GM19467 (cell line): ENCODE measurements around the gene HECTD1.
"Not testable (repeated sequence)": the region's sequence is repeated elsewhere in the genome, so short reads cannot be mapped to it uniquely, and the experiment has no call there.

Source experiments
- ATAC-seq: cut with Tn5 transposase; IDR thresholded peaks from one replicate; pipeline ENCODE4 v1.9.1; 2021; ENCODE audit warnings: mild to moderate bottlenecking, moderate library complexity; ENCODE audit not compliant: unreplicated experiment

The HECTD1 gene

DNA sequence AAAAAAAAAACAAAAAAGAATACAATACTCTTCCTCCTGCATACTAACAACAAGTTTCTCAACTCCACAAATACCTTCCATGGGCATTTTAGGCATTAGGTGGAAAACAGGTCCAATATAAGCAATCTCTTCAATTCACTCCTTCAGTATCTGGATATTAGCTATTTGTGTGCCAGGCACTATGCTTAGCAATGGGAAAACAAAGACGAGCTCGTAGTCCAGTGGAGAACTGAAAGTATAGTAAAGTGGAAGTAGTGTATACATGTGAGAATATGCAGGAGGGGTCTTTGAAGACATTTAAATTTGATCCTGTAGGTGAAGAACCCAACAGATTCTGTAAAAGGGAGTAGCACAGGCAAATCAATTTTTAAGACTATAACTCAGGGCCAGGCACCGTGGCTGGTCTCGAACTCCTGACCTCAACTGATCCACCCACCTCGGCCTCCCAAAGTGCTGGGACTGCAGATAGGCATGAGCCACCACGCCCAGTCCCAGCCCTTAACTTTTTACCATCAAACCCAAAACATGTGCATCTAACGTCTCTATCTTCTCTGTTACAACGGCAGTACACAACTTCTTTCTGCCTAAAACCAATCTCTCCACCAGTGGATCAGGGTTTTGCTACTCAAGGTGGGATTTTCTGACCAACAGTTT lies 10.6 kb downstream of the HECTD1 start:
- no peak for ATAC-seq

DNA sequence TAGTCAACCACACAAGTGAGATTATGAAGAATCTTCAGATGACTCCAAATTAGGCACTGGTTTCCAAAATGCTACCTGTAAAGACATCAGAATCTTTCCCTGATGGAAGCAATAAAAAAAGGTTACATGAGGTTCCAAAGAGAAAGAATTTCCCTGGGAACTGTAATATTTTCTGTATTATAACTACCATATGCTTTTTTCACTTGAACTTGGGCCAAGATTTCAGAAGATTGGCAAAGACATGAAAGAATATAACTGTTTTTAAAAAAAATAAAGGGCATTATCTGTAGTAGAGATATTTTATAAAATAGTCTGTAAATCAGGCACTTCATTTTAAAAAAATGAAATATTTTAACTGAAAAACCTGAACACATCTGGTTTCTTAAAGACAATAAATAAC lies 12.9 kb downstream of the HECTD1 start:
- ATAC-seq: no peak

DNA sequence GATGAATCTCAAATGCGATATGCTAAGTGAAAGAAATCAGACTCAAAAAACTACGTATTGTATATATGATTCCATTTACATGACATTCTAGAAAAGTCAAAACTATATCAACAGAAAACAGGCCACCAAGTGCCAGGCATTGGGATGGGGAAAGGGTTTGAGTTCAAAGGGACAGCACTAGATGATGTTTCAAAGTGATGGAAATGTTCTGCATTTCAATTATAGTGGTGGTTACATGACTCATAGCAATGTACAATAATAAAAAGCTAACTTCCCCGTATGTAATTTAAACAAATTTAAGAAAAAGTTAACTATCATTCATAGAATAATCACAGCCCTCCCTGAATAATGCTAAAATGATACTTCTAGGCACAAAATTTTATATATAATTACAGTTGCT lies 13.5 kb downstream of the HECTD1 start:
- no peak for ATAC-seq

DNA sequence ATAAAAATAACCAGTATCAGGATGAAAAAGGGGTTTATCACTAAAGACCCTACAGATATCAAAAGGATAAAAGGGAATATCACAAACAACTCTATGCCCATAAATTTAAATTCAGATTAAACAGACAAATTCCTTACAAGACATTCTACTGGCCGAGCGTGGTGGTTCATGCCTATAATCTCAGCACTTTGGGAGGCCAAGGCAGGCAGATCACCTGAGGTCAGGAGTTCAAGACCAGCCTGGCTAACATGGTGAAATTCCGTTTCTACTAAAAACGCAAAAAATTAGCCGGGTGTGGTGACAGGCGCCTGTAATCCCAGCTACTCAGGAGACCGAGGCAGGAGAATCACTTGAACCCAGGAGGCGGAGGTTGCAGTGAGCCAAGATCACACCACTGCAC lies 15.0 kb downstream of the HECTD1 start:
- ATAC-seq: not testable (repeated sequence)

DNA sequence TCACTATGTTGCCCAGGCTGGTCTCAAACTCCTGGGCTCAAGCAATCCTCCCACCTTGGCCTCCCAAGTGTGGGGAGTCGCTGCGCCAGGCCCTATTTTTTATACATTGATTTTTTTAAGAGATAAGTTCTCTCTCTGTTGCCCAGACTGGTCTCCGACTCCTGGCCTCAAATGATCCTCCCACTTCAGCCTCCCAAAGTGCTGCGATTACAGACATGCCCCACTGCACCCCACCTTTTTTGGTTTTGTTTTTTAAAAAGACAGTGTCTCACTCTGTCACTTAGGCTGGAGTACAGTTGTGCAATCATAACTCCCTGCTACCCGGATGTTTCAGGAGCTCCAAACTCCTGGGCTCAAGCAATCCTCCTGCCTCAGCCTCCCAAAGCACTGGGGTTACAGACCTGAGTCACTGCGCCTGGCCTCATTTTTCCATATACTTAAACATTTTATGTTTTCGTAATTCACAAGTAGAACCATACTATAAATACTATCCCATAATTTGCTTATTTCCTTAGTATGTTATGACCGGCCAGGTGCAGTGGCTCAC lies 16.8 kb downstream of the HECTD1 start:
- ATAC-seq: no peak

DNA sequence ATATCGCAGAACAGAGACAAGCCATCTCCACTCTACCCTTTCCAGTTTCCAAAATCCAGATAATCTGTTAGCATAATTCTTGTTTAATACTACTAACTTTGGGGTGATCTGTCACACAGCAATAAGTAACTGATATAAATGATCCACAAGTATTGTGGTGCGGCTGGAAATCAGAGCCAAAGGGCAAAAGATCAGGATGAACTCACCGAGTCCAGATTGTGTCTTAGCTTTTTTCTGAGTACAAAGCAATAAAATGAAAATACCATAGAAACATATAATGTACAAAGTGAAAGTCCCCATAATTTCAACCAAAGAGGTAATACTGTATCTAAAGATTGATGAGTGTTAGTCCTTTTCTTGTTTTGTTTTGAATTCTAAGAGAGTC lies 17.4 kb downstream of the HECTD1 start:
- ATAC-seq: no peak

DNA sequence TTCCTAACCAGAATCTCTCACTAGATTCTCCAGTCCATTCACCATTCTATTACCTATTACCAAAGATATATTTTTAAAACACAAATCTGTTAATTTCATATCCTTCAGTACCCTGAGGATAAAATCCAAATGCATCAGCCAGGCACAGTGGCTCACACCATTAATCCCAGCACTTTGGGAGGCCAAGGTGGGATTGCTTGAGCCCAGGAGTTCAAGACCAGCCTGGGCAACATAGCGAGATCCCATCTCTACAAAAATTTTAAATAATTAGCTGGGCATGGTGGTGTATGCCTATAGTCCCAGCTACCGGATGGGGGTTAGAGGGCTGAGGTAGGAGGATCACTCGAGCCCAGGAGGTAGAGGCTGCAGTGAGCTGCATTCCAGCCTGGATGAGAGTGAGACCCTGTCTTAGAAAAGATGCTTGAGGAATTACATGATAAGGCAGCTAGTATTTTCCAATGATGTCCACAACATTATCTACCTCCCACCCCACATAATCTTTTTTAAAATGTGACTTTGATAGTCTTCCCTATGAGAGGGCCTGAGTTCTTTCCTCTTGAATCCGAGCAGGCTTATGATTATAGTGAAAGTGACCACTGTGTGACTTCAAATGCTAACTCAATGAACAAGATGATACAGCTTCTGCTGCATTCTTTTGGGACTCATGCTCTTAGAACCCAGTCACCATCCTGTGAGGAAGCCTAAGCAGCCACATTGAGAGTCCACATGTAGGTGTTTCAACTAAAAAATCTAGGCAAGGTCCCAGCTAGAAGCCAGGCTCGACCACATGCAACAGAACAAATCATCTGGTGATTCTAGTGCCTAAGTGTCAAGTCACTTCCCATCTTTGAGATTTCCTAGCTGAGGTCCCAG lies 18.0 kb downstream of the HECTD1 start:
- no peak for ATAC-seq

DNA sequence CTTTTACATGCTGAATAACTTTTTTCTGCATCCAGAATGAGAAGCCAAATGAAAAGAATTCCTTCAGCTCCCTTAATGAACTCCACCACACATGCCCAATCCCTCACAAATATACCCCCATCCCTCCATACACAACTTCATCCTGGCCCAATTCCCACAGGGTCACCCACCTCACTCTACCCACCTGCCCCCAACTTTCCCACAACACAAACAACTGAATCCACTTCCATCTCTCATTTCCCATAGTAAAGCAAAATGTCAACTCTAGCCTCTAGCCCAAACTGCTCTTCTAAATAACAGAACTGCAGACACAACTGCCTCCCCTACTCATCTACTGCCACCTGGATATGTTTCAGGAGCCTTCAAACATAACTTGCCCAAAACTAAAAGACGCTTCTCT lies 18.8 kb downstream of the HECTD1 start:
- no peak for ATAC-seq

DNA sequence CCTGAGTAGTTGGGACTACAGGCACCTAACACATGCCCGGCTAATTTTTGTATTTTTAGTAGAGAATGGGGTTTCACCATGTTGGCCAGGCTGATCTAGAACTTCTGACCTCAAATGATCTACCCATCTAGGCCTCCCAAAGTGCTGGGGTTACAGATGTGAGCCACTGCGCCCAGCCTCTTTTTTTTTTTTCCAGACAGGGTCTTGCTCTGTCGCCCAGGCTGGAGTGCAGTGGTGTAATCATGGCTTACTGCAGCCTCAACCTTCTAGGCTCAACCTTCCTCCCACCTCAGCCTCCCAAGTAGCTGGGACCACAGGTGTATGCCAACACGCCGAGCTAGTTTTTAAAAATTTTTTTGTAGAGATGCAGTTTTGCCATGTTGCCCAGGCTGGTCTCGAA lies 25.6 kb downstream of the HECTD1 start:
- not testable (repeated sequence) for ATAC-seq

DNA sequence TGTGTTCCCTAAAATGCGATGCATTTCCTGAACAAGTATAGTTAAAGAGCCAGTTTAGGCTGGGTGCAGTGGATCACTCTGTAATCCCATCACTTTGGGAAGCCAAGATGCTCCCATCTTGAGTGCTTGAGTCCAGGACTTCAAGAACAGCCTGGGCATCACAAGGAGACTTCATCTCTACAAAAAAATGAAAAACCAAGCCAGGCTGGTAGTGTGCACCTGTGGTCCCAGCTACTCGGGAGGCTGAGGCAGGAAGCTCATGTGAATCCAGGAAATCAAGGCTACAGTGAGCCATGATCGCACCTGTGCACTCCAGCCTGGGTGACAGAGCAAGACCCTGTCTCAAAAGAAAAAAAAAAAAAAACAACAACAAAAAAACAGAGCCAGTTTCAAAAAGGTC lies 26.3 kb downstream of the HECTD1 start:
- ATAC-seq: no peak

DNA sequence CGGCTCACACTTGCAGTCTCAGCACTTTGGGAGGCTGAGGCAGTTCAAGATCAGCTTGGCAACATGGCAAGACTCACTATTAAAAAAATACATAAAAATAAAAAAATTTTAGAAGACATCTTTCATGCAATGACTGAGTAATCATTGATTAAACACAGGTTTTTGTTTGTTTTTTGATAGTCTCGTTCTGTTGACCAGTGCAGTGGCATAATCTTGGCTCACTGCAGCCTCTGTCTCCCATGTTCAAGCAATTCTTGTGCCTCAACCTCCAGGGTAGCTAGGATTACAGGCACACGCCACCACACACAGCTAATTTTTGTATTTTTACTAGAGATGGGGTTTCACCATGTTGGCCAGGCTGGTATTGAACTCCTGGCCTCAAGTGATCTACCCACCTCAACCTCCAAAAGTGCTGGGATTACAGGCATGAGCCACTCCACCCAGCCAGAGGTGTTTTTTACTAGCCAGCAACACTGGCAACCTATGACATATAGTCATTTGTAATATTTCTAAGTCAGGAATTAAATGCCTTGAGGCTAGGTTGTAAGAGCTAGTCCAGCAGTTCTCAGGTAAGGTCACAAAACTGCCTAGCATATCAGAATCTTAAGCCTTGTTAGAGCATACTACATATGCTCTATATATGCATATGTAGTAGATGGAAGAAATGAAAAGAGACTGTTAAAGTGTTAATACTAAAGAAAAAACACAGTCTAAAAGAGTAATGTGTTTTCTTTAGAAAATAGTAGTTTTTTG lies 27.1 kb downstream of the HECTD1 start:
- no peak for ATAC-seq

DNA sequence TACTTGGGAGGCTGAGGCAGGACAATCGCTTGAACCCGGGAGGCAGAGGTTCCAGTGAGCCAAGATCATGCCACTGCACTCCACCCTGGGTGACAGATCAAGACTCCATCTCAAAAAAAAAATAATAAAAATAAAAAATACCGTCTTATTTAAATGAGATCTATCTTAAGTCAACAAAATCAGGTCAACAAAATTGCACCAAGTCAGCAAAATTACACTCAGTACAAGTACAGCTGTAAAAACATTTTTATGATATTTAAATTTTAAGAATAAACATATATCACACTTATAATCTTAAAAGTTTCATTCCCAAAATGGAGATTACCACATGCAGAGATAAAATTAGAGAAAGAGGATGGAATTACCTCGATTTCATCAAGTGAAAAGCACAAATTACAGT lies 33.2 kb downstream of the HECTD1 start:
- no peak for ATAC-seq

DNA sequence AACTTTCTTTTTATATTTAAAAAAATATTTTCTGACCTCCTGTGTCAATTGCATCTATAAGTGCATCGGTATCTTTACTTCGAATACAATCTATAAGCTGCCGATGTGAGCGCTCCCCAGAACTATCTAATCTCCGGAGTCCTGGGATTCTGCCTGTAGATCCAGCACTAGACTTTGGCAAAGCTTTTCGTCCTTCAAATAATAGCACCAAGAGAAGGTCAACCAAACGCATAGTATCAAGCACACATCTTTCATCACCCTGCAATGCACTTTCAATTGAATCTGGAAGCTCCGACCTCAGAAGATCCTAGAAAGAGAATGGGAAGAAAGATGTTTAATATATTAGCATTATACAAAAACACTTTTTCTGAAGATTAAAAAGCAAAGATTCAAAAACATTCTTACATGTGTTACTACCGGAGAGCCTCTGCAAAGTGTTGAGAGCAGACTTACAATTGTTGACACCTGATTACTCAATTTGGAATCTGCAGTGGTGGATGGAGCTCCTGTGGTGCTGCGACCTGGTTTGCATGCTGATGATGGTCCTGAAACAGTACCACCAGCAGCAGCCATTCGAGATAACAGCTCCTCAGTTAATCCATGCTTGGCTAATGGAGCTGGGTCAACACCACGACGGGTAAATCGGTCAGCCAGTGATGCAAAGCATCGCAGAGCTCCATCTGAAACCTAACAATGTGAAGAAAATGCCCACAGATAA lies 34.3 kb downstream of the HECTD1 start:
- ATAC-seq: no peak

DNA sequence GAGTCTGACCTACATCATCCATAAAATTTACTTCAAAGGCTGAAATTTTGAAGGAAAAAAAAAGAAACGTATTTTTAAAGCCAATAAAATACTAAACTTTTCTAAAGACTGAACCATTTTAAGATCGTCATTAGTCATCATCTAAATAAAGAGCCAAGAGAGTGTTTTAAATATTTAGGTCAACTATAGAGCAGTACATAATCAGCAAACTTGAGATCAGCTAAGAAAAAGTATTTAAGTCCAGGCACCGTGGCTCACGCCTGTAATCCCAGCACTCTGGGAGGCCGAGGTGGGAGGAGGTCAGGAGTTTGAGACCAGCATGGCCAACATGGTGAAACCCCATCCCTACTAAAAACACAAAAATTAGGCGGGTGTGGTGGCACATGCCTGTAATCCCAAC lies 35.5 kb downstream of the HECTD1 start:
- ATAC-seq: no peak

DNA sequence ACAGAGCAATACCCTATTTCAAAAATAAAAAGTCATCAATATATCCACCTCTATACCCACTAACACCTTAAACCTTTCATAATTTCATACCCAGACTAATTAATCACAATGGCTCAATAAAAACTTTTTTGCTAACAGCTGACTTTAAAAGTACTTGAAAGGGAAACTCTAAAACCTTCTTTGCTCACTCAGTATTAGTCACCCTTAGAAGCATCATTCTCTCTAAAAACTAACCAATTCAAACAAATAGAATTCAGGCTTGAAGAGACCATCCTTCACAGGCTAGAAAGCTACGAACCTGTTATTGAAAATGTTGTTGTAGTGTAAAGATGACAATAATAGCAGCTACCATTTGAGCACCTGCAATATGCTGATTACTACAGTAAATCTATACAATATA lies 37.2 kb downstream of the HECTD1 start:
- no peak for ATAC-seq

DNA sequence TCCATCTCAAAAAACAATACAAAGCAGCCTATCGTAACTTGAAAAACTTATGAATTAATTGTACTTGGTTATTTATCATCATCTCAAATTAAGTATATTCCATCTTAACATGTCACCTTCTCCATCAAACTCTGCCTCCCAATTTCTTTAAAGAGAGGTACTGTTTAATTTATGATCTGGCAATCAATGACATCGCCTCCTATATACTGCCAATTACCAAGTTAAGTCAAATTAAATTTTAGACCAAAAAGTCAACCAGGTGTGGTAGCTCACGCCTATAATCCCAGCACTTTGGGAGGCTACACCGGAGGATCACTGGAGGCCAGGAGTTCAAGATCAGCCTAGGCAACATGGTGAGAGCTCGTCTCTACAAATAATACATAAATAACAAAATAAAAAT lies 37.7 kb downstream of the HECTD1 start:
- no peak for ATAC-seq

DNA sequence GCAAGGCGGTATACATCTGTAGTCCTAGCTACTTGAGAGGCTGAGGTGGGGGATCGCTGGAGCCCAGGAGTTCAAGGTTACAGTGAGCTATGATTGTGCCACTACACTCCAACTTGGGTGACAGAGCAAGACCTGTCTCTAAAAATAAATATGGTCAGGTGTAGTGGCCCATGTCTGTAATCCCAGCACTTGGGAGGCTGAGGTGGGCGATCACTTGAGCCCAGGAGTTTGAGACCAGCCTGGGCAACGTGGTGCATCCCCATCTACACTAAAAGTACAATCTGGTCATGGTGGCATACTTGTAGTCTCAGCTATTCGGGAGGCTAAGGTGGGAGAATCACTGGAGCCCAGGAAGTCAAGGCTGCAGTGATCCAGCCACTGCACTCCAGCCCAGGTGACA lies 40.6 kb downstream of the HECTD1 start:
- ATAC-seq: no peak

DNA sequence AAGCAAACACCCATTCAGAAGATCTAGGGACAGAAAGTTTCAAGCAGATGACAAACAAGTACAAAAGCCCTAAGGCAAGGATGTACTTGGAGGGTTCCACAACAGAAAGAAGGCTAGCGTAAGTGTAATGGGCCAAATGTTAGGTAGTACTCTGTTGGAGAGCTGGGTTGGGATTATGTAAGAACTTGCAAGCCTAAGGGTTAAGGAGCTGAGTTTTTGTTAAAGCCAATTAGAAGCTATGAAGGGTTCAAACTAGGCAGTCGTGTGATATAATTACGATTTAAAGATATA lies 41.4 kb downstream of the HECTD1 start:
- ATAC-seq: no peak

DNA sequence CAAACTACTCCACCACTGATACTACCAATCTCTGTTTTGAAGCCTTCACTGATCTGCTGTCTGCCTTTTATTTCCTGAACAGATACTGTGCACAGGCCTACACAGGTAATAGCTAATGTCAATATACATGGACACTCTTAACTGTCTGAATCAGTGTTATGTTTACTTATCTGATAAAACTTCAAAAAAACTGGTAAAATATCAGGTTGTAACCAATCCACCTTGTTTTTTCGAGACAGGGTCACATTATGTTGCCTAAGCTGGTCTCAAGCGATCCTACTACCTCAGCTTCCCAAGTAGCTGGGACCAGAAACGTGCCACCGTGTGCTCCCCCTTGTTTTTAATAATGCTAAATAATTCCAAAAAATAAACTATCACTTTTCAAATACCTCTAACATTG lies 43.5 kb downstream of the HECTD1 start:
- no peak for ATAC-seq

DNA sequence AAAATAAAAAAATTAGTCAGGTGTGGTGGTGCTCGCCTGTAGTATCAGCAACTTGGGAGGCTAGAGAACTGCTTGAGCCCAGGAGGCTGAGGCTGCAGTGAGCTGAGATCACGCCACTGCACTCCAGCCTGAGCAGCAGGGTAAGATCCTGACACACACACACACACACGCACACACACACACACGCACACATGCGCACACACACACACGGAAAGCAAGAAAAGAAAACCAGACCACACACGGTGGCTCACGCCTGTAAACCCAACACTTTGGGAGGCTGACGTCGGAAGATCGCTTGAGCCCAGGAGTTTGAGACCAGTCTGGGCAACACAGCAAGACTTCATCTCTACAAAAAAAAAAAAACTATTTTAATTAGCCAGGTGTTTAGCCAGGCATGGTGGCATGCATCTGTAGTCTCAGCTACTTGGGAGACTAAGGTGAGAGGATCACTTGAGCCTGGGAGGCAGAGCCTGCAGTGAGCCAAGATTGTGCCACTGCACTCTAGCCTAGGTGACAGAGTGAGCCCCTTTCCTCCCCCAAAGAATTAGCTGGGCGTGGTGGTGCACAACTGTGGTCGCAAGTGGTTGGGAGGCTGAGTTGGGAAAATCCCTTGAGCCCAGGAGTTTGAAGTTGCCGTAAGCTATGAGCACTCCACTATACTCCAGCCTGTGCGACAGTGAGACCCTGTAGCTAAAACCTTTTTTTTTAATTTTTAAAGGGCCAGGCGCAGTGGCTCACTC lies 44.5 kb downstream of the HECTD1 start:
- ATAC-seq: no peak
